Caco-2 (cell line): ENCODE results near the gene NRXN3. TPM values are rescaled to one million over a fixed set of nuclear protein-coding genes. Genes with fewer than 3 reads are reported as not detected.

ENCODE experiments used
- BruUV-seq: library from RNA; stranded (reverse); fragments of 400-500 nt; replicated peaks from 2 replicates; lab custom pipeline; 2021; lab: Mats Ljungman, UMichigan
- CTCF ChIA-PET: fragments of 300-600 bp; sonication (Branson Sonifier 250); formaldehyde crosslinking; loops from one replicate; lab custom pipeline; 2022; ENCODE audit warnings: antibody characterized with exemption; lab: Charles Lee
- POLR2A ChIA-PET: fragments of 300-600 bp; sonication (Branson Sonifier 250); formaldehyde crosslinking; loops from one replicate; lab custom pipeline; 2022; ENCODE audit warnings: antibody characterized with exemption; lab: Charles Lee
- DNase-seq, 2 experiments: peaks; one replicate each; pipeline versions ENCODE4 v3.0.0 to v3.0.0-alpha.2; 2020 to 2022
- H3K27me3 ChIP-seq: replicated peaks from 2 replicates; pipeline ENCODE4 v1.6.0; 2011; ENCODE audit warnings: low read length; ENCODE audit not compliant: control insufficient read depth, insufficient read depth
- H3K36me3 ChIP-seq: 2 replicates; pipeline ENCODE4 v1.5.1; 2011; ENCODE audit warnings: low read length; ENCODE audit not compliant: control insufficient read depth, insufficient read depth
- H3K4me1 ChIP-seq: fragments of 250-450 bp; sonication (Bioruptor Pico); 2 replicates; pipeline ENCODE4 v1.5.1; 2020; ENCODE audit warnings: mild to moderate bottlenecking
- H3K4me3 ChIP-seq: 2 replicates; pipeline ENCODE4 v1.5.1; 2011; ENCODE audit warnings: low read depth, mild to moderate bottlenecking, control low read depth, low read length
- H3K9me3 ChIP-seq: fragments of 250-450 bp; sonication (Bioruptor Pico); 2 replicates; pipeline ENCODE4 v1.5.1; 2020; ENCODE audit warnings: mild to moderate bottlenecking, moderate library complexity
- H3K27ac Mint-ChIP-seq: one replicate; pipeline ENCODE4 v1.8.0; 2022; ENCODE audit warnings: mixed read lengths; ENCODE audit not compliant: unreplicated experiment
- H3K27me3 Mint-ChIP-seq: one replicate; pipeline ENCODE4 v1.8.0; 2022; ENCODE audit warnings: mixed read lengths; ENCODE audit not compliant: insufficient read depth, unreplicated experiment
- H3K36me3 Mint-ChIP-seq: one replicate; pipeline ENCODE4 v1.8.0; 2022; ENCODE audit warnings: mild to moderate bottlenecking, mixed read lengths; ENCODE audit not compliant: insufficient read depth, unreplicated experiment
- H3K4me1 Mint-ChIP-seq: one replicate; pipeline ENCODE4 v1.8.0; 2022; ENCODE audit warnings: low read depth, mixed read lengths; ENCODE audit not compliant: unreplicated experiment
- H3K4me3 Mint-ChIP-seq: one replicate; pipeline ENCODE4 v1.8.0; 2022; ENCODE audit warnings: mild to moderate bottlenecking, moderate library complexity, mixed read lengths; ENCODE audit not compliant: unreplicated experiment
- H3K9me3 Mint-ChIP-seq: one replicate; pipeline ENCODE4 v1.8.0; 2022; ENCODE audit warnings: mixed read lengths; ENCODE audit not compliant: unreplicated experiment
- intact Hi-C: fragments of 100-400 bp; cut with micrococcal nuclease; formaldehyde crosslinking; loops from one replicate; pipeline ENCODE4 v1.10.0; 2022; ENCODE audit not compliant: unreplicated experiment
- total RNA-seq: library from RNA; stranded (reverse); gene quantifications from 2 replicates; pipeline ENCODE4 v1.2.3, GENCODE V29; 2022
- TF ChIP-seq, protein P1 (sequence below), 2 experiments: fragments of 200-600 bp in 1 of 2; IDR thresholded peaks; 1 replicate in 1 of 2; 2 replicates in 1 of 2; pipeline versions ENCODE4 v1.5.1 to v1.8.0; 2011 to 2022; ENCODE audit warnings: antibody characterized with exemption in 1 of 2, control low read depth in 1 of 2, inconsistent platforms in 1 of 2, low read depth in 1 of 2, low read length in 1 of 2, mild to moderate bottlenecking in 1 of 2, moderate library complexity in 1 of 2; ENCODE audit not compliant: insufficient read depth in 1 of 2, severe bottlenecking in 1 of 2, unreplicated experiment in 1 of 2

NRXN3 gene
- total RNA-seq, 1 experiment from 2014 or later, result 12.4 TPM

DNA sequence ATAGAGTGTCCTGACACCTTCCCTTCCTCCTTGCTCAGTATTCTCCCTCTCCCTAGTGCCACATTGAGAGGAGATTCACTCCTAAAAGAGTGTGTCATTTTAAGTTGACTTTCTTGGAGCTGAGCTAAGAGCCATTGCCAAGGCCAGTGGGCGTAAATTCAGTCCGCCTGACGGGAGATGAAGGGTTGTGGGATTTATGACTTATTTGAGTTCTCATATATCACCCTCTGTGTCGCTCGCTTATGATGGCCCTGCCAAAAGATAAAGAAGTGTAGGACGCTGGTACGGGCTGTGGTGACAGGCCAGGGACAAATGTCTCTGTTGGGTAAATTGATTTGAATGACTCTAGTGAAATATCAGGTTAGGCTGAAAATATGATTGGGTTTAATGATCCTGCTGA lies 867.4 kb downstream of the NRXN3 start:
- no peaks in the 10 kb centered on the region for H3K27me3 Mint-ChIP-seq
- Histone ChIP-seq H3K9me3 (no peaks in the 10 kb centered on the region; the same call in 1 of the 2 replicates), H3K4me3 (no peak overlapping the region), H3K4me1 (no peaks in the 10 kb centered on the region), H3K36me3 (no peaks in the 10 kb centered on the region), H3K27me3 (no peaks in the 10 kb centered on the region)
- DNase-seq, result no peak
- H3K9me3 Mint-ChIP-seq, result peaks cover 22% of the 10 kb centered on the region
- POLR2A ChIA-PET, result no interaction called here
- H3K27ac Mint-ChIP-seq, result no peak overlapping the region
- CTCF ChIA-PET, result no interaction called here
- H3K4me3 Mint-ChIP-seq, result no peak overlapping the region
- intact Hi-C loops, result no loop called here
- no peaks in the 10 kb centered on the region for H3K36me3 Mint-ChIP-seq
- no TSS peak for BruUV-seq
- TF ChIP-seq, protein P1, sequence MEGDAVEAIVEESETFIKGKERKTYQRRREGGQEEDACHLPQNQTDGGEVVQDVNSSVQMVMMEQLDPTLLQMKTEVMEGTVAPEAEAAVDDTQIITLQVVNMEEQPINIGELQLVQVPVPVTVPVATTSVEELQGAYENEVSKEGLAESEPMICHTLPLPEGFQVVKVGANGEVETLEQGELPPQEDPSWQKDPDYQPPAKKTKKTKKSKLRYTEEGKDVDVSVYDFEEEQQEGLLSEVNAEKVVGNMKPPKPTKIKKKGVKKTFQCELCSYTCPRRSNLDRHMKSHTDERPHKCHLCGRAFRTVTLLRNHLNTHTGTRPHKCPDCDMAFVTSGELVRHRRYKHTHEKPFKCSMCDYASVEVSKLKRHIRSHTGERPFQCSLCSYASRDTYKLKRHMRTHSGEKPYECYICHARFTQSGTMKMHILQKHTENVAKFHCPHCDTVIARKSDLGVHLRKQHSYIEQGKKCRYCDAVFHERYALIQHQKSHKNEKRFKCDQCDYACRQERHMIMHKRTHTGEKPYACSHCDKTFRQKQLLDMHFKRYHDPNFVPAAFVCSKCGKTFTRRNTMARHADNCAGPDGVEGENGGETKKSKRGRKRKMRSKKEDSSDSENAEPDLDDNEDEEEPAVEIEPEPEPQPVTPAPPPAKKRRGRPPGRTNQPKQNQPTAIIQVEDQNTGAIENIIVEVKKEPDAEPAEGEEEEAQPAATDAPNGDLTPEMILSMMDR (IDR thresholded peaks at IDR 0.05; ENCODE audit: insufficient read depth in 1 of 2, low read depth in 1 of 2, low read length in 1 of 2, severe bottlenecking in 1 of 2, unreplicated experiment in 1 of 2), result no peak
- H3K4me1 Mint-ChIP-seq, result no peaks in the 10 kb centered on the region

DNA sequence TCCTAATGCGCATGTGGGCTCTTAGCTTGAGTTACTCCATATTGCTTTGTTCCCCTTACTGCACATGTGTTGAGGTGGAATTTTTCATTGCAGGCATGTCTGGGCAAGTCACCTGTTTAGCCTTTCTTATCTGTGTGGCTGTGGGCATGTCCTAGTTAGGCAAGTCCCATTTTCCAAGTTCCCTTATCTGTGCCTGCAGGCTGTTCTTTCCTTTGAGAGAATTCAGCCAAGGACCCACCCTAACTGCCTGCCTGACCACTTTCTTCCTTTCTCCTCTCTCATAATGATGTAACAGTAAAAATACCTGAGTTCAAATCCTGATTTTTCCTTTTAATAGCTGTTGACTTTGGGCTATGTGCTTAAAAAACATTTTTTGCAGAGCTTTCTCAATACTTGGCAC lies 870.6 kb downstream of the NRXN3 start:
- no peak overlapping the region for H3K4me3 ChIP-seq
- H3K4me1 ChIP-seq, result no peaks in the 10 kb centered on the region
- Mint-ChIP-seq H3K4me1 (no peaks in the 10 kb centered on the region), H3K4me3 (no peak overlapping the region), H3K27me3 (no peaks in the 10 kb centered on the region), H3K9me3 (peaks cover 22% of the 10 kb centered on the region), H3K36me3 (no peaks in the 10 kb centered on the region), H3K27ac (no peak overlapping the region)
- no peaks in the 10 kb centered on the region for H3K27me3 ChIP-seq
- H3K9me3 ChIP-seq, result no peaks in the 10 kb centered on the region; the same call in 1 of the 2 replicates
- H3K36me3 ChIP-seq, result no peaks in the 10 kb centered on the region
- POLR2A ChIA-PET, result no interaction called here
- CTCF ChIA-PET, result no interaction called here
- DNase-seq, result no peak
- no TSS peak for BruUV-seq
- TF ChIP-seq, protein P1 (IDR thresholded peaks at IDR 0.05; ENCODE audit: insufficient read depth in 1 of 2, low read depth in 1 of 2, low read length in 1 of 2, severe bottlenecking in 1 of 2, unreplicated experiment in 1 of 2), result no peak
- intact Hi-C loops, result no loop called here

DNA sequence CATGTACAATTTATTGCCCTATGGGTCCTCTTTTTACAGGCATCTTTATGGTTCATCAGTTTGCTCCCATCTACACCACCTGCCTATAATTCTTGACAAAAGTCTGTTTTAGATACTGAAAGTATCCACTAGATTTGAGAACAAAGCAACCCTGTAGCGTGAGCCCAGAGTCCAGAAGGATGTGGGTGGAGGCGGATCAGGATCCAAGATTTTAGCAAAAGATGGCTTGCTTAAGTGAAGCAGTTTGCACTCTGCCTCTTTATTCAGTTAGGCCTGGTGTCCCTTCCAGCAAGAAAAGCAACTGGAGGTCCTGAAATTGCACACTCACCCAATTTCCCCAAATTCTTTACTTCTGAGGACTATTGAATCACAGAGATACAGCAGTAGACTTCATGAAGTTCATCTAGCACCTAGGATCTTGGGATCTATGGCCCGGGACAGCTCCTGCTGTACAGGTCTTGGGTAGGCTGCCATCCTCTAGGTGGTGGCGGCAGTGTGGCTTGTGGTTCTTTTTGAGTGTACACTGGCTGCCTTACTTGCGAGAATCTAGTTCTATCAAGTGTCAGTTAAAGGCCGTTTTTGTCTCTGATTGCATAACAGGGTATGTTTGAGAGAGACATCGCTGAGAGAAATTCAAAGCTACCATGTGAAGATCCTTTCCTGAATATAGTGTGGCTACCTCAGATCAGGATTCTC lies 873.2 kb downstream of the NRXN3 start:
- Mint-ChIP-seq H3K27me3 (no peaks in the 10 kb centered on the region), H3K27ac (no peak overlapping the region), H3K4me3 (no peak overlapping the region), H3K9me3 (peaks cover 22% of the 10 kb centered on the region), H3K4me1 (no peaks in the 10 kb centered on the region), H3K36me3 (no peaks in the 10 kb centered on the region)
- DNase-seq, result no peak
- H3K36me3 ChIP-seq, result no peaks in the 10 kb centered on the region
- no peaks in the 10 kb centered on the region for H3K4me1 ChIP-seq
- H3K9me3 ChIP-seq, result no peaks in the 10 kb centered on the region; the same call in 1 of the 2 replicates
- ChIA-PET POLR2A (no interaction called here), CTCF (no interaction called here)
- intact Hi-C loops, result no loop called here
- TF ChIP-seq, protein P1 (IDR thresholded peaks at IDR 0.05; ENCODE audit: insufficient read depth in 1 of 2, low read depth in 1 of 2, low read length in 1 of 2, severe bottlenecking in 1 of 2, unreplicated experiment in 1 of 2), result no peak
- H3K4me3 ChIP-seq, result no peak overlapping the region
- no TSS peak for BruUV-seq
- H3K27me3 ChIP-seq, result no peaks in the 10 kb centered on the region
